GM12878 (cell line): ENCODE results near the gene JMJD4.

Source experiments
- BACH1 ChIP-seq: fragments of 450-650 bp; IDR thresholded peaks from 2 replicates; pipeline ENCODE4 v1.6.1; 2017; ENCODE audit warnings: mild to moderate bottlenecking, borderline replicate concordance
- CEBPB ChIP-seq, 2 experiments: fragments of 150-350 bp in 1 of 2; IDR thresholded peaks; 2 replicates each; pipeline ENCODE4 v1.6.1; 2012 to 2014; ENCODE audit warnings: low read depth in 2 of 2, low read length in 2 of 2, borderline replicate concordance in 1 of 2, inconsistent platforms in 1 of 2
- CREM ChIP-seq: IDR thresholded peaks from 2 replicates; pipeline ENCODE4 v1.6.1; 2014; ENCODE audit warnings: antibody characterized with exemption, low read depth
- EP300 ChIP-seq, 2 experiments: fragments of 150-350 bp in 1 of 2; IDR thresholded peaks; 2 replicates each; pipeline ENCODE4 v1.6.1; 2011 to 2012; ENCODE audit warnings: low read depth in 2 of 2, low read length in 2 of 2, borderline replicate concordance in 1 of 2, improper control_type of control experiment in 1 of 2, inconsistent platforms in 1 of 2; ENCODE audit not compliant: control insufficient read depth in 1 of 2
- PAX8 ChIP-seq: fragments of 450-650 bp; IDR thresholded peaks from 2 replicates; pipeline ENCODE4 v1.6.1; 2017; ENCODE audit warnings: mild to moderate bottlenecking, moderate library complexity
- POLR2AphosphoS5 ChIP-seq: IDR thresholded peaks from 2 replicates; pipeline ENCODE4 v1.6.1; 2011; ENCODE audit warnings: mild to moderate bottlenecking, low read length, inconsistent platforms
- POU2F2 ChIP-seq: IDR thresholded peaks from 3 replicates; pipeline ENCODE4 v1.6.1; 2011; ENCODE audit warnings: low read depth, mild to moderate bottlenecking, low read length, borderline replicate concordance
- TAF1 ChIP-seq: IDR thresholded peaks from 2 replicates; pipeline ENCODE4 v1.6.1; 2011; ENCODE audit warnings: mild to moderate bottlenecking, low read depth, low read length, borderline replicate concordance
- YY1 ChIP-seq: IDR thresholded peaks from 2 replicates; pipeline ENCODE4 v1.6.1; 2011; ENCODE audit warnings: low read depth, mild to moderate bottlenecking, low read length
- TF ChIP-seq, protein P1 (sequence below): IDR thresholded peaks from 2 replicates; pipeline ENCODE4 v1.6.1; 2012; ENCODE audit warnings: mild to moderate bottlenecking, low read depth, low read length
- TF ChIP-seq, protein P2 (sequence below), 3 experiments: IDR thresholded peaks in 2 of 3; conservative IDR thresholded peaks in 1 of 3; 2 replicates each; pipeline ENCODE4 v1.5.1; 2011; ENCODE audit warnings: low read depth in 3 of 3, low read length in 3 of 3, mild to moderate bottlenecking in 3 of 3, control low read depth in 2 of 3, moderate library complexity in 2 of 3, inconsistent platforms in 1 of 3, mixed read lengths in 1 of 3; ENCODE audit not compliant: control insufficient read depth in 2 of 3, insufficient read depth in 1 of 3; ENCODE audit errors: extremely low read depth in 1 of 3

DNA sequence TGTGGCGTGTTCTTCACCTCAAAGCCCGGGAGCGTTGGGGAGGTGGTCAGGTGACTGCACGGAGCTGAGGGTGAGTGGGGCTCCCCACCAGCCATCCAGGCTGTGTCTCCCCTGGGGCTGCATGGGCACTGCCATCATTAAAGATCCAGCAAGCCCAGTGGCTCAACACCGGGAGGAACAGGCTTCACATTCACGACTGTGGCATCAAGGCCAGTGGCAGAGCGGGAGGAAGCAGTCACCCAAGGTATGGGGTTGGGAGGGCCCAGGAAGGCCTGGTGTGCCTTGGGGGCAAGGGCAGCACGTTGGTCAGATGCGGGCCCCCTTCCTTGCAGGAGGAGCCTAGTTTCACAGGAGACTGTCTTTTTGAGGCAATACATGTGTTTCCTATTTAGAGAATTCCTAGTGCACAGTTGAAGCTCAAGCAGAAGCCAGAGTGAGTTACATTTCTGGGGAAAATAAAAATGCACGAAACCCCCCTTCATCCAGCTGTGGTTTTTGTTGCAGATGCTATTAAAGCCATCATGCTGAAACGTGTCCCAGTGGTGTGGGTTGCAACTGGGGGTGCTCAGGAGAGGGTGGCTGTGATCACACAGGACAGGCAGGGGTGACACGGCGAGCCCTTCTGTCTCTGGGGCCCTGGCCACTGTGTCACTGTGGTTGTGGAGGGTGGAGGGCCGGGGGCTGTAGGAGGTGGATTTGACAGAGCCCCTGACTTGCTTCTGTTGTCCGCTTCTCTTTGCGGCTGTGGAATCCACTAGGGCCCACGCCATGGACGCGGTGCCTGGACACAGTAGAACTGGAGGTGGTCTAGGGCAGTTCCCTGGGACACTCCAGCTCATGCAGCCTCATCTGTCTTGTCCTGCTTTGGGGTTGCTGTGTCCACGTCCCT lies 34.2 kb upstream of the JMJD4 start:
- TF ChIP-seq BACH1: no peak
- no peak for TF ChIP-seq TAF1
- no peak for TF ChIP-seq CREM
- TF ChIP-seq YY1: no peak
- TF ChIP-seq, protein P1, sequence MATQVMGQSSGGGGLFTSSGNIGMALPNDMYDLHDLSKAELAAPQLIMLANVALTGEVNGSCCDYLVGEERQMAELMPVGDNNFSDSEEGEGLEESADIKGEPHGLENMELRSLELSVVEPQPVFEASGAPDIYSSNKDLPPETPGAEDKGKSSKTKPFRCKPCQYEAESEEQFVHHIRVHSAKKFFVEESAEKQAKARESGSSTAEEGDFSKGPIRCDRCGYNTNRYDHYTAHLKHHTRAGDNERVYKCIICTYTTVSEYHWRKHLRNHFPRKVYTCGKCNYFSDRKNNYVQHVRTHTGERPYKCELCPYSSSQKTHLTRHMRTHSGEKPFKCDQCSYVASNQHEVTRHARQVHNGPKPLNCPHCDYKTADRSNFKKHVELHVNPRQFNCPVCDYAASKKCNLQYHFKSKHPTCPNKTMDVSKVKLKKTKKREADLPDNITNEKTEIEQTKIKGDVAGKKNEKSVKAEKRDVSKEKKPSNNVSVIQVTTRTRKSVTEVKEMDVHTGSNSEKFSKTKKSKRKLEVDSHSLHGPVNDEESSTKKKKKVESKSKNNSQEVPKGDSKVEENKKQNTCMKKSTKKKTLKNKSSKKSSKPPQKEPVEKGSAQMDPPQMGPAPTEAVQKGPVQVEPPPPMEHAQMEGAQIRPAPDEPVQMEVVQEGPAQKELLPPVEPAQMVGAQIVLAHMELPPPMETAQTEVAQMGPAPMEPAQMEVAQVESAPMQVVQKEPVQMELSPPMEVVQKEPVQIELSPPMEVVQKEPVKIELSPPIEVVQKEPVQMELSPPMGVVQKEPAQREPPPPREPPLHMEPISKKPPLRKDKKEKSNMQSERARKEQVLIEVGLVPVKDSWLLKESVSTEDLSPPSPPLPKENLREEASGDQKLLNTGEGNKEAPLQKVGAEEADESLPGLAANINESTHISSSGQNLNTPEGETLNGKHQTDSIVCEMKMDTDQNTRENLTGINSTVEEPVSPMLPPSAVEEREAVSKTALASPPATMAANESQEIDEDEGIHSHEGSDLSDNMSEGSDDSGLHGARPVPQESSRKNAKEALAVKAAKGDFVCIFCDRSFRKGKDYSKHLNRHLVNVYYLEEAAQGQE: no peak
- no peak for TF ChIP-seq PAX8
- TF ChIP-seq EP300 (IDR thresholded peaks at IDR 0.05; ENCODE audit: borderline replicate concordance in 1 of 2, control insufficient read depth in 1 of 2, low read depth in 2 of 2, low read length in 2 of 2): no peak
- TF ChIP-seq POU2F2: no peak
- TF ChIP-seq CEBPB (IDR thresholded peaks at IDR 0.05; ENCODE audit: borderline replicate concordance in 1 of 2, low read depth in 2 of 2, low read length in 2 of 2): no peak
- no peak for TF ChIP-seq POLR2AphosphoS5
- TF ChIP-seq, protein P2, sequence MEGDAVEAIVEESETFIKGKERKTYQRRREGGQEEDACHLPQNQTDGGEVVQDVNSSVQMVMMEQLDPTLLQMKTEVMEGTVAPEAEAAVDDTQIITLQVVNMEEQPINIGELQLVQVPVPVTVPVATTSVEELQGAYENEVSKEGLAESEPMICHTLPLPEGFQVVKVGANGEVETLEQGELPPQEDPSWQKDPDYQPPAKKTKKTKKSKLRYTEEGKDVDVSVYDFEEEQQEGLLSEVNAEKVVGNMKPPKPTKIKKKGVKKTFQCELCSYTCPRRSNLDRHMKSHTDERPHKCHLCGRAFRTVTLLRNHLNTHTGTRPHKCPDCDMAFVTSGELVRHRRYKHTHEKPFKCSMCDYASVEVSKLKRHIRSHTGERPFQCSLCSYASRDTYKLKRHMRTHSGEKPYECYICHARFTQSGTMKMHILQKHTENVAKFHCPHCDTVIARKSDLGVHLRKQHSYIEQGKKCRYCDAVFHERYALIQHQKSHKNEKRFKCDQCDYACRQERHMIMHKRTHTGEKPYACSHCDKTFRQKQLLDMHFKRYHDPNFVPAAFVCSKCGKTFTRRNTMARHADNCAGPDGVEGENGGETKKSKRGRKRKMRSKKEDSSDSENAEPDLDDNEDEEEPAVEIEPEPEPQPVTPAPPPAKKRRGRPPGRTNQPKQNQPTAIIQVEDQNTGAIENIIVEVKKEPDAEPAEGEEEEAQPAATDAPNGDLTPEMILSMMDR (IDR thresholded peaks at IDR 0.05 in 2 of 3, conservative IDR thresholded peaks at IDR 0.05 in 1 of 3; ENCODE audit: control insufficient read depth in 2 of 3, extremely low read depth in 1 of 3, insufficient read depth in 1 of 3, low read depth in 3 of 3, low read length in 3 of 3): no peak
